Fibroblast of lung (primary cell): ENCODE measurements around the gene SLC7A6.

Source experiments
- EZH2 ChIP-seq: IDR thresholded peaks from 2 replicates; pipeline ENCODE4 v1.5.1; 2012; ENCODE audit warnings: low read length, control low read depth, mild to moderate bottlenecking; ENCODE audit errors: missing control alignments
- TF ChIP-seq, protein P1 (sequence below), 2 donors: IDR thresholded peaks in 1 of 2; conservative IDR thresholded peaks in 1 of 2; 1 replicate in 1 of 2; 2 replicates in 1 of 2; pipeline ENCODE4 v1.5.1; 2011 to 2012; ENCODE audit warnings: low read length in 2 of 2, control low read depth in 1 of 2, inconsistent platforms in 1 of 2, low read depth in 1 of 2, mild to moderate bottlenecking in 1 of 2

DNA sequence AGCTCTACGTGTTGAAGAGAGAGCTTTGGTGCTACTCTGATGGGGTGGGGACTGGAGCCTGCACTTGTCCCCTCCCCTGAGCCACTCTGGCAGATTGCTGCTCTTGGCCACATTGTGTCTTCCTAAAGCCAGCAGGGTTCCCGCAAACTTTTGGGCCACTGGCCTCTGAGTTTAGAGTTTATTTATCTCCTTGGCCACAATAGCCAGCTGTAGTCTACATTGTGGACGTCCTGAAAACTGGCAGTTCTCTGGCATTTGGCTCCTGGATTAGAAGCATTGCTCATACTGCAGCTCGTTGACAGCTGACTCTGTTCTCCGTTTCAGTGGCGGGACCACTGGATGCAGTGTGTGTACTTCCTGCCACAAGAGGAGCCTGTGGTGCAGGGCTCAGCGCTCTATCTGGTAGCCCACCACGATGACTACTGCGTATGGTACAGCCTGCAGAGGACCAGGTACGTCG is 81.1 kb downstream of the SLC7A6 start:
- TF ChIP-seq EZH2: no peak
- TF ChIP-seq, protein P1, sequence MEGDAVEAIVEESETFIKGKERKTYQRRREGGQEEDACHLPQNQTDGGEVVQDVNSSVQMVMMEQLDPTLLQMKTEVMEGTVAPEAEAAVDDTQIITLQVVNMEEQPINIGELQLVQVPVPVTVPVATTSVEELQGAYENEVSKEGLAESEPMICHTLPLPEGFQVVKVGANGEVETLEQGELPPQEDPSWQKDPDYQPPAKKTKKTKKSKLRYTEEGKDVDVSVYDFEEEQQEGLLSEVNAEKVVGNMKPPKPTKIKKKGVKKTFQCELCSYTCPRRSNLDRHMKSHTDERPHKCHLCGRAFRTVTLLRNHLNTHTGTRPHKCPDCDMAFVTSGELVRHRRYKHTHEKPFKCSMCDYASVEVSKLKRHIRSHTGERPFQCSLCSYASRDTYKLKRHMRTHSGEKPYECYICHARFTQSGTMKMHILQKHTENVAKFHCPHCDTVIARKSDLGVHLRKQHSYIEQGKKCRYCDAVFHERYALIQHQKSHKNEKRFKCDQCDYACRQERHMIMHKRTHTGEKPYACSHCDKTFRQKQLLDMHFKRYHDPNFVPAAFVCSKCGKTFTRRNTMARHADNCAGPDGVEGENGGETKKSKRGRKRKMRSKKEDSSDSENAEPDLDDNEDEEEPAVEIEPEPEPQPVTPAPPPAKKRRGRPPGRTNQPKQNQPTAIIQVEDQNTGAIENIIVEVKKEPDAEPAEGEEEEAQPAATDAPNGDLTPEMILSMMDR (conservative IDR thresholded peaks at IDR 0.05 in 1 of 2, IDR thresholded peaks at IDR 0.05 in 1 of 2; ENCODE audit: low read depth in 1 of 2, low read length in 2 of 2): no peak
